Measurements from ENCODE around the gene SYNGAP1. TPM values are rescaled to one million over a fixed set of nuclear protein-coding genes. Genes with fewer than 3 reads are reported as not detected.
"Not testable (repeated sequence)": the region's sequence is repeated elsewhere in the genome, so short reads cannot be mapped to it uniquely, and the experiment has no call there.

SYNGAP1 gene
- total RNA-seq, 4 donors from 2014 or later, result 0.71 to 2.3 (median 1.3) TPM

GRCh38 chr6:33469661-33470060 lies 49.8 kb downstream of the SYNGAP1 start:
- ATAC-seq (no peak), DNase-seq (no peak)
- Histone ChIP-seq H3K9me3 (no peaks in the 10 kb centered on the region), H3K4me3 (no peak overlapping the region), H3K36me3 (no peaks in the 10 kb centered on the region), H3K27ac (no peak overlapping the region), H3K27me3 (no peaks in the 10 kb centered on the region), H3K4me1 (no peaks in the 10 kb centered on the region)
- in situ Hi-C loops (cut with MboI; ENCODE audit: low sequenced_read_pairs in 4 of 4) (no loop called here), intact Hi-C loops (cut with DNase I; ENCODE audit: low total_unique reads) (no loop called here)
- TF ChIP-seq POLR2A (IDR thresholded peaks at IDR 0.05) (no peak), CTCF (IDR thresholded peaks at IDR 0.05 in 4 of 5, conservative IDR thresholded peaks at IDR 0.05 in 1 of 5) (no peak)

- in situ Hi-C loops (cut with MboI; ENCODE audit: low sequenced_read_pairs in 4 of 4) (no loop called here), intact Hi-C loops (cut with DNase I; ENCODE audit: low total_unique reads) (no loop called here)
- Histone ChIP-seq H3K4me1 (no peaks in the 10 kb centered on the region), H3K27ac (no peak overlapping the region), H3K36me3 (no peaks in the 10 kb centered on the region), H3K9me3 (no peaks in the 10 kb centered on the region), H3K27me3 (no peaks in the 10 kb centered on the region), H3K4me3 (no peak overlapping the region)
- TF ChIP-seq POLR2A (IDR thresholded peaks at IDR 0.05), result no peak
- no peak for TF ChIP-seq CTCF (IDR thresholded peaks at IDR 0.05 in 4 of 5, conservative IDR thresholded peaks at IDR 0.05 in 1 of 5)
- DNase-seq (no peak), ATAC-seq (no peak)
Observed at GRCh38 chr6:33477864-33478263, 58.0 kb downstream of the SYNGAP1 start.

- TF ChIP-seq POLR2A (IDR thresholded peaks at IDR 0.05) (no peak), CTCF (IDR thresholded peaks at IDR 0.05 in 4 of 5, conservative IDR thresholded peaks at IDR 0.05 in 1 of 5) (no peak)
- no peaks in the 10 kb centered on the region for H3K36me3 ChIP-seq
- H3K27ac ChIP-seq, result no peak overlapping the region
- intact Hi-C loops (cut with DNase I; ENCODE audit: low total_unique reads), result no loop called here
- no peaks in the 10 kb centered on the region for H3K27me3 ChIP-seq
- in situ Hi-C loops (cut with MboI; ENCODE audit: low sequenced_read_pairs in 4 of 4), result no loop called here
- no peak overlapping the region for H3K4me3 ChIP-seq
- no peak for DNase-seq
- no peaks in the 10 kb centered on the region for H3K9me3 ChIP-seq
- no peak for ATAC-seq
- no peaks in the 10 kb centered on the region for H3K4me1 ChIP-seq
Observed at GRCh38 chr6:33481192-33481591, 61.3 kb downstream of the SYNGAP1 start.

GRCh38 chr6:33482620-33483019 lies 62.8 kb downstream of the SYNGAP1 start:
- H3K27ac ChIP-seq; H3K4me1 ChIP-seq; in situ Hi-C loops (cut with MboI; ENCODE audit: low sequenced_read_pairs in 4 of 4); H3K4me3 ChIP-seq; intact Hi-C loops (cut with DNase I; ENCODE audit: low total_unique reads); ATAC-seq; H3K9me3 ChIP-seq; H3K27me3 ChIP-seq; H3K36me3 ChIP-seq; DNase-seq: not testable (repeated sequence)

GRCh38 chr6:33483678-33484077 lies 63.8 kb downstream of the SYNGAP1 start:
- in situ Hi-C loops (cut with MboI; ENCODE audit: low sequenced_read_pairs in 4 of 4), result no loop called here

GRCh38 chr6:33484673-33485262 lies 64.9 kb downstream of the SYNGAP1 start:
- H3K4me3 ChIP-seq; ATAC-seq; in situ Hi-C loops (cut with MboI; ENCODE audit: low sequenced_read_pairs in 4 of 4); H3K36me3 ChIP-seq; intact Hi-C loops (cut with DNase I; ENCODE audit: low total_unique reads); H3K27ac ChIP-seq; H3K4me1 ChIP-seq; H3K9me3 ChIP-seq; DNase-seq; H3K27me3 ChIP-seq: not testable (repeated sequence)

More at GRCh38 chr6:33483678-33484077, 63.8 kb downstream of the SYNGAP1 start:
- Histone ChIP-seq H3K4me1 (no peaks in the 10 kb centered on the region), H3K4me3 (no peak overlapping the region), H3K36me3 (no peaks in the 10 kb centered on the region), H3K27ac (no peak overlapping the region), H3K9me3 (no peaks in the 10 kb centered on the region), H3K27me3 (no peaks in the 10 kb centered on the region)
- DNase-seq, result no peak
- TF ChIP-seq CTCF (IDR thresholded peaks at IDR 0.05 in 4 of 5, conservative IDR thresholded peaks at IDR 0.05 in 1 of 5), result no peak
- TF ChIP-seq POLR2A (IDR thresholded peaks at IDR 0.05), result no peak
- no peak for ATAC-seq
- intact Hi-C loops (cut with DNase I; ENCODE audit: low total_unique reads), result no loop called here

GRCh38 chr6:33485680-33486079 lies 65.8 kb downstream of the SYNGAP1 start:
- H3K4me3 ChIP-seq; H3K4me1 ChIP-seq; H3K36me3 ChIP-seq; H3K9me3 ChIP-seq; in situ Hi-C loops (cut with MboI; ENCODE audit: low sequenced_read_pairs in 4 of 4); H3K27ac ChIP-seq; DNase-seq; ATAC-seq; intact Hi-C loops (cut with DNase I; ENCODE audit: low total_unique reads); H3K27me3 ChIP-seq: not testable (repeated sequence)

Data from gastrocnemius medialis (tissue), 4 donors.